B cell (primary cell): Measurements from ENCODE around the gene TECR. TPM values are rescaled to one million over a fixed set of nuclear protein-coding genes. Genes with fewer than 3 reads are reported as not detected.

Experiments used
- ATAC-seq: fragments of 200-7000 bp; cut with Tn5 transposase; one replicate; pipeline ENCODE4 v1.10.0; 2021; ENCODE audit warnings: low read depth, mild to moderate bottlenecking, moderate number of reproducible peaks, moderate library complexity
- CTCF ChIA-PET: fragments of 350-600 bp; sonication (Branson Sonifier 250); formaldehyde crosslinking; loops from one replicate; lab custom pipeline; 2021; ENCODE audit warnings: antibody characterized with exemption, inconsistent platforms; lab: Charles Lee
- POLR2A ChIA-PET: fragments of 350-600 bp; sonication (Branson Sonifier 250); formaldehyde crosslinking; loops from one replicate; lab custom pipeline; 2021; ENCODE audit warnings: antibody characterized with exemption; lab: Charles Lee
- DNase-seq: peaks from one replicate; pipeline ENCODE4 v3.0.0; 2013
- H2AFZ ChIP-seq: 2 replicates; pipeline ENCODE4 v1.6.1; 2012; ENCODE audit warnings: mild to moderate bottlenecking, low read depth, low read length; ENCODE audit not compliant: insufficient read depth, poor library complexity, severe bottlenecking
- H3K27ac ChIP-seq, 2 donors: 1 replicate in 1 of 2; 2 replicates in 1 of 2; pipeline ENCODE4 v1.5.1; 2012 to 2013; ENCODE audit warnings: low read length in 2 of 2, mild to moderate bottlenecking in 2 of 2, moderate library complexity in 1 of 2
- H3K27me3 ChIP-seq, 4 experiments: fragments of 200-600 bp in 1 of 4; sonication (generic) in 1 of 4; replicated peaks in 1 of 4; 1 replicate in 2 of 4; 2 replicates in 2 of 4; pipeline versions ENCODE4 v1.6.1 to v1.7.0; 2013 to 2016; ENCODE audit warnings: low read length in 3 of 4, mild to moderate bottlenecking in 2 of 4, mixed read lengths in 1 of 4, moderate library complexity in 1 of 4; ENCODE audit not compliant: insufficient read depth in 4 of 4, control insufficient read depth in 3 of 4; ENCODE audit errors: control extremely low read depth in 1 of 4
- H3K36me3 ChIP-seq, 2 experiments: replicated peaks in 1 of 2; 1 replicate in 1 of 2; 2 replicates in 1 of 2; pipeline versions ENCODE4 v1.6.1 to v1.7.1; 2013; ENCODE audit warnings: low read length in 1 of 2; ENCODE audit not compliant: insufficient read depth in 2 of 2, control insufficient read depth in 1 of 2; ENCODE audit errors: control extremely low read depth in 1 of 2, extremely low read depth in 1 of 2
- H3K4me1 ChIP-seq, 2 donors: fragments of 200-600 bp in 1 of 2; sonication (generic) in 1 of 2; 1 replicate in 1 of 2; 2 replicates in 1 of 2; pipeline versions ENCODE4 v1.5.1 to v1.6.1; 2013 to 2017; ENCODE audit warnings: low read length in 2 of 2; ENCODE audit not compliant: control insufficient read depth in 2 of 2, insufficient read depth in 2 of 2
- H3K4me2 ChIP-seq: replicated peaks from 2 replicates; pipeline ENCODE3; 2012; ENCODE audit warnings: mild to moderate bottlenecking, low read depth, low read length; ENCODE audit not compliant: poor library complexity, severe bottlenecking
- H3K4me3 ChIP-seq, 5 experiments: fragments of 200-600 bp in 1 of 5; sonication (generic) in 1 of 5; 1 replicate in 3 of 5; 2 replicates in 2 of 5; pipeline versions ENCODE4 v1.5.1 to v1.7.0; 2011 to 2016; ENCODE audit warnings: low read length in 4 of 5, mild to moderate bottlenecking in 4 of 5, low read depth in 2 of 5, control low read depth in 1 of 5, moderate library complexity in 1 of 5; ENCODE audit not compliant: insufficient read depth in 1 of 5; ENCODE audit errors: control extremely low read depth in 1 of 5, extremely low read depth in 1 of 5
- H3K79me2 ChIP-seq: fragments of 200-600 bp; sonication (generic); one replicate; pipeline ENCODE4 v1.6.0; 2016; ENCODE audit warnings: low read length; ENCODE audit not compliant: control insufficient read depth, insufficient read depth
- H3K9ac ChIP-seq: fragments of 200-600 bp; sonication (generic); 2 replicates; pipeline ENCODE4 v1.6.1; 2017; ENCODE audit warnings: mild to moderate bottlenecking, low read length, moderate library complexity
- H3K9me3 ChIP-seq, 3 donors: one replicate each; pipeline versions ENCODE4 v1.6.1 to v1.7.1; 2013; ENCODE audit warnings: low read length in 2 of 3; ENCODE audit not compliant: control insufficient read depth in 2 of 3, insufficient read depth in 1 of 3; ENCODE audit errors: control extremely low read depth in 1 of 3
- H4K20me1 ChIP-seq: 2 replicates; pipeline ENCODE4 v1.6.0; 2012; ENCODE audit warnings: mild to moderate bottlenecking, low read length; ENCODE audit not compliant: insufficient read depth, control insufficient read depth, poor library complexity, severe bottlenecking
- H3K27ac Mint-ChIP-seq: one replicate; pipeline ENCODE4 v1.8.0; 2021; ENCODE audit warnings: mixed read lengths
- H3K27me3 Mint-ChIP-seq: one replicate; pipeline ENCODE4 v1.8.0; 2021; ENCODE audit warnings: mixed read lengths
- H3K4me1 Mint-ChIP-seq: one replicate; pipeline ENCODE4 v1.8.0; 2021; ENCODE audit warnings: mixed read lengths
- H3K4me3 Mint-ChIP-seq: one replicate; pipeline ENCODE4 v1.8.0; 2021; ENCODE audit warnings: mixed read lengths
- H3K9me3 Mint-ChIP-seq: one replicate; pipeline ENCODE4 v1.8.0; 2022; ENCODE audit warnings: mixed read lengths; ENCODE audit not compliant: insufficient read depth
- EZH2 ChIP-seq: IDR thresholded peaks from 2 replicates; pipeline ENCODE4 v1.6.1; 2012; ENCODE audit warnings: borderline replicate concordance, low read depth, mild to moderate bottlenecking, moderate library complexity, low read length; ENCODE audit not compliant: insufficient read depth, poor library complexity, severe bottlenecking
- WGBS: methylation state at CpG from one replicate; pipeline ENCODE4 v1.1.5; 2013; ENCODE audit warnings: missing lambda C conversion rate; ENCODE audit not compliant: insufficient coverage; 5-methylcytosine and 5-hydroxymethylcytosine counted together
- intact Hi-C: fragments of 100-400 bp; cut with micrococcal nuclease; formaldehyde crosslinking; loops from one replicate; pipeline ENCODE4 v1.10.0; 2022
- polyA plus RNA-seq: library from polyadenylated mRNA; depleted of rRNA; stranded (reverse); fragments of >200 nt; gene quantifications from 2 replicates; pipeline ENCODE4 v1.2.3, GENCODE V29; 2012
- total RNA-seq, 2 donors: library from RNA; stranded (reverse); fragments of 120-200 nt in 1 of 2; gene quantifications; 1 replicate in 1 of 2; 2 replicates in 1 of 2; pipeline versions ENCODE4 v1.2.3 to v1.2.4, GENCODE V29; 2013 to 2022
- TF ChIP-seq, protein P1 (sequence below): fragments of 200-600 bp; IDR thresholded peaks from one replicate; pipeline ENCODE4 v1.8.0; 2022; ENCODE audit warnings: antibody characterized with exemption, mild to moderate bottlenecking

The TECR gene
- total and polyA plus RNA-seq, 2 donors (not counting 1 experiment from before 2014, with no cell fraction given): 68.9 to 129 TPM

DNA sequence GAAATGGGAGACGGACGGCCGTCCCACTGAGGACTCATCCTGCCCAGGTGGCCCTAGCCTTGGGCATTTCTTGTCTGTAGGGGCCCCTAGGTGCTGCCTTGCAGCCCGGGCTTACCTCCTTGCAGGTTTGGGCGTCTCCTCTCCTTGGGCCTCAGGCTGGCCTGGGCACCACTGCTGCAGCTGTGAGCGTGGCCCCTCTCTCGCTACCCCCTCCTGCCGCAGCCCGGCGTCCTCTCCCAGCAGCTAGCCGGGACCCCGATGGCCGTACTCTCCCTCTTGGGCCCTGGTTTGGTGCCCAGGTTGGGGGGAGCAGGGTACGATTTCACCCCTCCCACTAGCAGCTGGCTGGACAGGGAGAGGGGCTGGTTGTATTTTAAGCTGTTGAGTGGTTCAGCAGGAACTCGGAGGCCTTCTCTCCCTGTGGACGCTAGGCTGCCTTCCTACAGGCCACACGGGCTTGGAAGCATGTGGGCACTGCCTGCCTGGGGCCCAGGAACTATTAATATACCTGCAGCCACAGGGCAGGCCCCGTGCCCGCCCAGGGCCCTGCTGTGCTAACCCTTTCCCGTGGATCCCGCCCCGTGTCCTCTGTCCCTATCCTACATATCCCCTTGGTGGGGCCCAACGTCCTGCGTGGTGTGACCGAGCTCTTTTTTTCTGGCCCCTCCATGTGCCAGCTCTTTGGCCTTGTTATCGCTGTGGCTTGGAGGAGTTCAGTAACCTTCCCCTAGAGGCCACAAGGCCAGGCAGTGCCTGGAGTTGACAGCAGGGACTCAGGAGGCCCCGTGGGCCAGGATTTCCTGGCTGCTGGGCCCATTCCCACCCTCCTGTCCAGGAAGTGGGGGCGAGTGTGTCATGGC, 30.8 kb downstream of the TECR start:
- peaks cover 0 to 15% of the 10 kb centered on the region in 2 experiments for H3K36me3 ChIP-seq
- no peaks in the 10 kb centered on the region for H3K27me3 Mint-ChIP-seq
- POLR2A ChIA-PET: no interaction called here
- no peak for DNase-seq
- H3K4me1 Mint-ChIP-seq: peaks cover 25% of the 10 kb centered on the region
- H3K4me3 Mint-ChIP-seq: no peak overlapping the region
- H3K4me1 ChIP-seq: peaks cover 4 to 13% of the 10 kb centered on the region in 2 donors
- peaks cover 0 to 3% (median 0%) of the 10 kb centered on the region in 3 donors for H3K9me3 ChIP-seq
- H3K27ac Mint-ChIP-seq: no peak overlapping the region
- peaks cover 68% of the 10 kb centered on the region for H3K79me2 ChIP-seq
- no peak overlapping the region for H3K27ac ChIP-seq
- WGBS: 71% methylated on average over 15 of the region's 28 CpGs
- H3K27me3 ChIP-seq: no peaks in the 10 kb centered on the region
- intact Hi-C loops: no loop called here
- H3K9me3 Mint-ChIP-seq: no peaks in the 10 kb centered on the region
- no peak overlapping the region for H2AFZ ChIP-seq
- no peak overlapping the region for H3K4me2 ChIP-seq
- CTCF ChIA-PET: interaction anchor here (1.0 kb wide), 1 partner anchor 14 kb away, joined by 4 read pairs; no protein-coding TSS in a partner anchor
- H3K4me3 ChIP-seq: no peak overlapping the region
- H4K20me1 ChIP-seq: peaks cover 75% of the 10 kb centered on the region
- H3K9ac ChIP-seq: no peak overlapping the region
- no peak for ATAC-seq
- TF ChIP-seq, protein P1, sequence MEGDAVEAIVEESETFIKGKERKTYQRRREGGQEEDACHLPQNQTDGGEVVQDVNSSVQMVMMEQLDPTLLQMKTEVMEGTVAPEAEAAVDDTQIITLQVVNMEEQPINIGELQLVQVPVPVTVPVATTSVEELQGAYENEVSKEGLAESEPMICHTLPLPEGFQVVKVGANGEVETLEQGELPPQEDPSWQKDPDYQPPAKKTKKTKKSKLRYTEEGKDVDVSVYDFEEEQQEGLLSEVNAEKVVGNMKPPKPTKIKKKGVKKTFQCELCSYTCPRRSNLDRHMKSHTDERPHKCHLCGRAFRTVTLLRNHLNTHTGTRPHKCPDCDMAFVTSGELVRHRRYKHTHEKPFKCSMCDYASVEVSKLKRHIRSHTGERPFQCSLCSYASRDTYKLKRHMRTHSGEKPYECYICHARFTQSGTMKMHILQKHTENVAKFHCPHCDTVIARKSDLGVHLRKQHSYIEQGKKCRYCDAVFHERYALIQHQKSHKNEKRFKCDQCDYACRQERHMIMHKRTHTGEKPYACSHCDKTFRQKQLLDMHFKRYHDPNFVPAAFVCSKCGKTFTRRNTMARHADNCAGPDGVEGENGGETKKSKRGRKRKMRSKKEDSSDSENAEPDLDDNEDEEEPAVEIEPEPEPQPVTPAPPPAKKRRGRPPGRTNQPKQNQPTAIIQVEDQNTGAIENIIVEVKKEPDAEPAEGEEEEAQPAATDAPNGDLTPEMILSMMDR: no peak
- TF ChIP-seq EZH2: no peak

DNA sequence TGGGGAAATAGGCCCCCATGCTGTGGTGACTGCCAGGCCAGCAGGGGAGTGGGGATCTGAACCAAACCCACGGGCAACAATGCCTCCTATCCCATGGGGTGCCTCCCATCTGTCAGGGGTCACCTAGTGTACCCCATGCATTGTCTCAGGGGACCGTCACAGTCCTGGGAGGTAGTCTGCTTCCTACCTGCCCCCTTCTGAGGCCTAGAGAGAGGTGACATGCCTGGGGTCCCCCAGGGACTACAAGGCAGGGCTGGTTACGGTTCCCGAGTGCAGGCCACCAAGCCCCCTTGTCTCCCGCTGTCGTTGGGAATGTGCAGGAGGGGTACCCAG, 31.3 kb downstream of the TECR start:
- WGBS: 50% methylated on average over 6 of the region's 6 CpGs
- Histone ChIP-seq H4K20me1 (peaks cover 73% of the 10 kb centered on the region), H3K4me3 (no peak overlapping the region), H2AFZ (no peak overlapping the region), H3K4me1 (peaks cover 4 to 13% of the 10 kb centered on the region in 2 donors), H3K27ac (no peak overlapping the region), H3K4me2 (no peak overlapping the region), H3K9ac (no peak overlapping the region), H3K79me2 (peaks cover 64% of the 10 kb centered on the region), H3K36me3 (peaks cover 0 to 17% of the 10 kb centered on the region in 2 experiments), H3K27me3 (no peaks in the 10 kb centered on the region), H3K9me3 (peaks cover 0 to 3% (median 0%) of the 10 kb centered on the region in 3 donors)
- ATAC-seq: no peak
- Mint-ChIP-seq H3K27me3 (no peaks in the 10 kb centered on the region), H3K27ac (no peak overlapping the region), H3K4me3 (no peak overlapping the region), H3K4me1 (peaks cover 25% of the 10 kb centered on the region), H3K9me3 (no peaks in the 10 kb centered on the region)
- TF ChIP-seq, protein P1: no peak
- no peak for TF ChIP-seq EZH2
- ChIA-PET POLR2A (no interaction called here), CTCF (no interaction called here)
- intact Hi-C loops: no loop called here
- DNase-seq: no peak
